Hepatocyte (in vitro differentiated cells): Measurements from ENCODE around the gene SLC25A13. TPM values are rescaled to one million over a fixed set of nuclear protein-coding genes. Genes with fewer than 3 reads are reported as not detected.

Source experiments
- DNase-seq: peaks from one replicate; pipeline ENCODE4 v3.0.0-alpha.2; 2016; ENCODE audit warnings: low spot score
- H2AFZ ChIP-seq: fragments of 200-600 bp; sonication (generic); 2 replicates; pipeline ENCODE4 v1.6.0; 2016; ENCODE audit warnings: antibody characterized with exemption, mild to moderate bottlenecking
- H3K27ac ChIP-seq: fragments of 200-600 bp; sonication (generic); 2 replicates; pipeline ENCODE4 v1.5.1; 2016; ENCODE audit warnings: mild to moderate bottlenecking
- H3K27me3 ChIP-seq: fragments of 200-600 bp; sonication (generic); 2 replicates; pipeline ENCODE4 v1.6.1; 2016
- H3K36me3 ChIP-seq: fragments of 200-600 bp; sonication (generic); replicated peaks from 2 replicates; pipeline ENCODE4 v1.5.1; 2016; ENCODE audit warnings: low read depth; ENCODE audit not compliant: insufficient read depth
- H3K4me1 ChIP-seq: fragments of 200-600 bp; sonication (generic); 2 replicates; pipeline ENCODE4 v1.5.1; 2016; ENCODE audit warnings: mild to moderate bottlenecking, moderate library complexity; ENCODE audit not compliant: insufficient read depth
- H3K4me2 ChIP-seq: fragments of 200-600 bp; sonication (generic); 2 replicates; pipeline ENCODE4 v1.6.0; 2016
- H3K4me3 ChIP-seq: fragments of 200-600 bp; sonication (generic); 2 replicates; pipeline ENCODE4 v1.5.1; 2016; ENCODE audit warnings: mild to moderate bottlenecking
- H3K79me2 ChIP-seq: fragments of 200-600 bp; sonication (generic); 2 replicates; pipeline ENCODE4 v1.6.0; 2017; ENCODE audit warnings: mild to moderate bottlenecking
- H3K9me2 ChIP-seq: fragments of 200-600 bp; sonication (generic); replicated peaks from 2 replicates; pipeline ENCODE4 v1.6.0; 2017; ENCODE audit warnings: mild to moderate bottlenecking; ENCODE audit not compliant: insufficient read depth
- H3K9me3 ChIP-seq: fragments of 200-600 bp; sonication (generic); 2 replicates; pipeline ENCODE4 v1.5.1; 2016; ENCODE audit warnings: low read depth, mild to moderate bottlenecking
- H4K20me1 ChIP-seq: fragments of 200-600 bp; sonication (generic); 2 replicates; pipeline ENCODE4 v1.6.0; 2016; ENCODE audit warnings: mild to moderate bottlenecking; ENCODE audit not compliant: insufficient read depth, poor library complexity, severe bottlenecking
- CTCF ChIP-seq: fragments of 200-600 bp; sonication (generic); IDR thresholded peaks from 2 replicates; pipeline ENCODE4 v1.5.1; 2016; ENCODE audit warnings: antibody characterized with exemption, mild to moderate bottlenecking; ENCODE audit not compliant: poor library complexity
- EZH2 ChIP-seq: fragments of 200-600 bp; sonication (generic); IDR thresholded peaks from 2 replicates; pipeline ENCODE4 v1.6.1; 2016; ENCODE audit warnings: antibody characterized with exemption, mild to moderate bottlenecking, borderline replicate concordance
- EZH2phosphoT487 ChIP-seq: fragments of 200-600 bp; sonication (generic); IDR thresholded peaks from one replicate; pipeline ENCODE4 v1.6.1; 2018; ENCODE audit warnings: antibody characterized with exemption, mild to moderate bottlenecking, low read depth, moderate library complexity; ENCODE audit not compliant: unreplicated experiment, severe bottlenecking
- WGBS: methylation state at CpG from one replicate; pipeline ENCODE4 v1.1.6; 2016; ENCODE audit warnings: low lambda C conversion rate; ENCODE audit errors: missing lambda C conversion rate; 5-methylcytosine and 5-hydroxymethylcytosine counted together
- polyA plus RNA-seq: library from polyadenylated mRNA; unstranded; fragments of >200 nt; fragmentation: Nextera tagmentation; extraction: Ambion mirVana; gene quantifications from 2 replicates; pipeline ENCODE4 v1.2.1, GENCODE V29; 2016
- total RNA-seq: library from RNA; depleted of rRNA; stranded (reverse); fragments of >200 nt; gene quantifications from 2 replicates; pipeline ENCODE4 v1.2.3, GENCODE V29; 2014

The SLC25A13 gene
- total and polyA plus RNA-seq, 2 experiments from 2014 or later = 37.5 to 55.1 TPM

GRCh38 chr7:96250776-96251361 lies 71.0 kb downstream of the SLC25A13 start:
- no peaks in the 10 kb centered on the region for H4K20me1 ChIP-seq
- no peak for DNase-seq
- no peaks in the 10 kb centered on the region for H3K9me3 ChIP-seq
- no peak overlapping the region for H3K27ac ChIP-seq
- H3K4me2 ChIP-seq = no peak overlapping the region
- no peaks in the 10 kb centered on the region for H3K4me1 ChIP-seq
- H2AFZ ChIP-seq = no peak overlapping the region
- WGBS = 73% methylated on average over 7 of the region's 7 CpGs
- TF ChIP-seq EZH2 (no peak), CTCF (no peak), EZH2phosphoT487 (no peak)
- no peaks in the 10 kb centered on the region for H3K36me3 ChIP-seq
- peaks cover 28% of the 10 kb centered on the region for H3K79me2 ChIP-seq
- H3K27me3 ChIP-seq = no peaks in the 10 kb centered on the region
- H3K4me3 ChIP-seq = no peak overlapping the region
- no peaks in the 10 kb centered on the region for H3K9me2 ChIP-seq

- no peaks in the 10 kb centered on the region for H3K27me3 ChIP-seq
- no peaks in the 10 kb centered on the region for H3K9me2 ChIP-seq
- no peaks in the 10 kb centered on the region for H3K36me3 ChIP-seq
- no peak overlapping the region for H2AFZ ChIP-seq
- peaks cover 25% of the 10 kb centered on the region for H3K79me2 ChIP-seq
- WGBS = 79% methylated on average over 2 of the region's 2 CpGs
- DNase-seq = no peak
- TF ChIP-seq EZH2phosphoT487 (no peak), CTCF (no peak), EZH2 (no peak)
- no peak overlapping the region for H3K4me2 ChIP-seq
- no peak overlapping the region for H3K27ac ChIP-seq
- no peaks in the 10 kb centered on the region for H3K4me1 ChIP-seq
- H4K20me1 ChIP-seq = no peaks in the 10 kb centered on the region
- no peak overlapping the region for H3K4me3 ChIP-seq
- H3K9me3 ChIP-seq = no peaks in the 10 kb centered on the region
These were observed 73.5 kb downstream of the SLC25A13 start for GRCh38 chr7:96248405-96248804.

- TF ChIP-seq EZH2 (no peak), CTCF (no peak), EZH2phosphoT487 (no peak)
- H3K9me2 ChIP-seq = no peaks in the 10 kb centered on the region
These were observed 75.0 kb downstream of the SLC25A13 start for GRCh38 chr7:96246919-96247318.

GRCh38 chr7:96244992-96245292 lies 77.0 kb downstream of the SLC25A13 start:
- Histone ChIP-seq H3K4me1 (no peaks in the 10 kb centered on the region), H4K20me1 (no peaks in the 10 kb centered on the region), H3K79me2 (peaks cover 28% of the 10 kb centered on the region), H2AFZ (no peak overlapping the region), H3K36me3 (no peaks in the 10 kb centered on the region), H3K4me2 (no peak overlapping the region), H3K4me3 (no peak overlapping the region), H3K27ac (no peak overlapping the region), H3K9me3 (no peaks in the 10 kb centered on the region), H3K27me3 (no peaks in the 10 kb centered on the region), H3K9me2 (no peaks in the 10 kb centered on the region)
- 98% methylated on average over 2 of the region's 2 CpGs for WGBS
- TF ChIP-seq EZH2phosphoT487 = no peak
- TF ChIP-seq EZH2 = no peak
- no peak for TF ChIP-seq CTCF
- DNase-seq = no peak

More at GRCh38 chr7:96246919-96247318, 75.0 kb downstream of the SLC25A13 start:
- Histone ChIP-seq H2AFZ (no peak overlapping the region), H3K9me3 (no peaks in the 10 kb centered on the region), H3K27me3 (no peaks in the 10 kb centered on the region), H3K79me2 (peaks cover 26% of the 10 kb centered on the region), H3K4me2 (no peak overlapping the region), H3K4me3 (no peak overlapping the region), H3K36me3 (no peaks in the 10 kb centered on the region), H4K20me1 (no peaks in the 10 kb centered on the region), H3K4me1 (no peaks in the 10 kb centered on the region), H3K27ac (no peak overlapping the region)
- 92% methylated on average over 3 of the region's 3 CpGs for whole genome bisulfite sequencing
- no peak for DNase-seq
